Effector memory CD8-positive, alpha-beta T cell (primary cell): ENCODE results near the gene TGFBR2.
A peak's percentile ranks its signal among the peaks of the same experiment; 100 is the strongest.

Experiments used
- ATAC-seq: fragments of 150-1000 bp; cut with Tn5 transposase; replicated peaks from 2 replicates; pipeline ENCODE4 v1.10.0; 2021; ENCODE audit warnings: mild to moderate bottlenecking, moderate library complexity
- DNase-seq, 3 experiments: peaks; one replicate each; pipeline ENCODE4 v3.0.0; 2021
- H3K27ac Mint-ChIP-seq, 2 donors: one replicate each; pipeline ENCODE4 v1.8.0; 2022; ENCODE audit warnings: mild to moderate bottlenecking in 2 of 2, mixed read lengths in 2 of 2, moderate library complexity in 2 of 2
- H3K27me3 Mint-ChIP-seq, 2 donors: one replicate each; pipeline ENCODE4 v1.8.0; 2022; ENCODE audit warnings: mixed read lengths in 2 of 2
- H3K36me3 Mint-ChIP-seq: one replicate; pipeline ENCODE4 v1.8.0; 2022; ENCODE audit warnings: mild to moderate bottlenecking, moderate library complexity, mixed read lengths; ENCODE audit not compliant: insufficient read depth
- H3K4me1 Mint-ChIP-seq, 2 donors: one replicate each; pipeline ENCODE4 v1.8.0; 2022; ENCODE audit warnings: low read depth in 2 of 2, mixed read lengths in 2 of 2
- H3K4me3 Mint-ChIP-seq, 2 donors: one replicate each; pipeline ENCODE4 v1.8.0; 2022; ENCODE audit warnings: mild to moderate bottlenecking in 2 of 2, mixed read lengths in 2 of 2, moderate library complexity in 2 of 2
- H3K9me3 Mint-ChIP-seq, 2 donors: one replicate each; pipeline ENCODE4 v1.8.0; 2022; ENCODE audit warnings: mixed read lengths in 2 of 2
- total RNA-seq, 9 experiments: gene quantifications; one replicate each; lab custom pipeline; 2026; lab: John Stamatoyannopoulos, UW

The TGFBR2 gene
- 57.5 to 301 (median 176) reads per million in 9 experiments for total RNA-seq

GRCh38 chr3:30606301-30607031 lies at the start of gene TGFBR2:
Gene TGFBR2, plus strand, starts transcription at chr3:30606601. Its CDS starts 283 bp downstream, at chr3:30606884.
- no peaks in the 10 kb centered on the region for H3K27me3 Mint-ChIP-seq
- no peaks in the 10 kb centered on the region for H3K9me3 Mint-ChIP-seq

DNA sequence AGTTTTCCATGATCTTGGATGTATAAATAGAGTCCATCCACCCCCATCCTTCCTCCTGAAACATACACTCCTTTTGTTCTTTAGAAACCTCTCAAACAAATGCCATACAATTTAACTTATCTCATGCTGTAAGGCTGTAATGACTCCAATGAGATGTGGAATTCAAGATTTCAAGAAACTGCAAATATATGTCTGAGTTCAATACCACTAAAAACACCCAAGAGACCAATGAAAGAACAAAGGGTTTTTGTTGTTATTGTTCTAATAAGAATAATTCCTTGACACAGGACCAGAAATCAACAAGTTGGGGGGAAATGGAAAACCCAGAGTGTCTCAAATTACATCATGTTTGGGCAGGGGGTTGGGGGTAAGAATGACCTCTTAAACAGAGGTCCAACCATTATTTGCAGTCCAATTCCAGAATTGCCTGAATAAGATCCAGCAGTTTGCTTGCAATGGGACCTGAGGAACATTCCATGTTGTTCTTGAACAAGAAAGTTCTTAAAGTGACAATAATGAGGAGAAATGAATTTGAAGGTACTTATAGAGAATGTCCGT lies 48.6 kb upstream of the TGFBR2 start:
- ATAC-seq, result no peak
- Mint-ChIP-seq H3K36me3 (no peaks in the 10 kb centered on the region), H3K27ac (no peak overlapping the region), H3K4me3 (no peak overlapping the region), H3K9me3 (peaks cover 0 to 1% of the 10 kb centered on the region in 2 donors), H3K27me3 (no peaks in the 10 kb centered on the region), H3K4me1 (no peaks in the 10 kb centered on the region)
- no peak for DNase-seq

More at GRCh38 chr3:30606301-30607031, at the start of gene TGFBR2:
- peaks cover 12% of the 10 kb centered on the region for H3K36me3 Mint-ChIP-seq
- ATAC-seq, result peak; percentile 83
- peaks cover 42 to 53% of the 10 kb centered on the region in 2 donors for H3K4me1 Mint-ChIP-seq
- peak; percentile 70 to 77 (median 72) for DNase-seq
- H3K4me3 Mint-ChIP-seq, result peak within 1 kb of the TSS; percentile 93 to 94
- H3K27ac Mint-ChIP-seq, result peak within 1 kb of the TSS; percentile 69 to 88

- ATAC-seq (no peak), DNase-seq (no peak)
- Mint-ChIP-seq H3K4me1 (no peaks in the 10 kb centered on the region), H3K36me3 (no peaks in the 10 kb centered on the region), H3K4me3 (no peak overlapping the region), H3K9me3 (no peaks in the 10 kb centered on the region), H3K27ac (no peak overlapping the region), H3K27me3 (no peaks in the 10 kb centered on the region)
Measured at GRCh38 chr3:30563956-30564355, 42.4 kb upstream of the TGFBR2 start.

DNA sequence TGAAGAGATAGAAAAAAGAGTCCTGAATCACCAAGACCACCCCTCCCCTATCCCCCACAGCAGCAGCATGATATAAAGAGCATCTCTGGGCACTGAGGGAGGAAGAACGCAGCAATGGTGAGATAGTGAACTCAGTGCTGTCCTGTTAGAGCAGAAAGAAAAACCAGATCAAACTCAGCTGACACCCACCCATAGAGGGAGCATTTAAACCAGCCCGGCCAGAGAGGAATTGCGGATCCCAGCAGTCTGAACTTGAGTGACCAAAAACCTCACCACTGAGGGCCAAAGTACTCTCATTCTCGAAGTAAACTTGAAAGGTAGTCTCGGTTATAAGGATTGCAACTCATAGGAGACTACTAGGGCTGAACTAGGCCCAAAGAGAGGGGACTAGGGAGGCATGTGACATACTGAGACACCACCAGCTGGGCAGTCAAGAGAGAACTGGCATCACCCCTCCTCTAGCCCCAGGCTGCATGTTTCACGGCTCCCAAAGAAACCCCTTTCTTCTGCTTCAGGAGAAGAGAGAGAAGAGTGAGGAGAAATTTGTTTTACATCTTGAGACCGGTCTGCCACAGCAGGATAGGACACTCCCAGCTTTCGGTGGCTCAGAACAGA lies 39.2 kb upstream of the TGFBR2 start:
- Mint-ChIP-seq H3K4me1 (no peaks in the 10 kb centered on the region), H3K27ac (peak overlapping the region in 1 of 2 donors; percentile 10), H3K27me3 (no peaks in the 10 kb centered on the region), H3K36me3 (no peaks in the 10 kb centered on the region), H3K9me3 (no peaks in the 10 kb centered on the region), H3K4me3 (no peak overlapping the region)
- ATAC-seq (no peak), DNase-seq (no peak)

- ATAC-seq (no peak), DNase-seq (no peak)
- peaks cover 0 to 2% of the 10 kb centered on the region in 2 donors for H3K4me1 Mint-ChIP-seq
- H3K36me3 Mint-ChIP-seq, result no peaks in the 10 kb centered on the region
- no peaks in the 10 kb centered on the region for H3K27me3 Mint-ChIP-seq
- no peak overlapping the region for H3K4me3 Mint-ChIP-seq
- H3K27ac Mint-ChIP-seq, result no peak overlapping the region
- H3K9me3 Mint-ChIP-seq, result no peaks in the 10 kb centered on the region
Measured at GRCh38 chr3:30576946-30577345, 29.5 kb upstream of the TGFBR2 start.

- H3K27me3 Mint-ChIP-seq, result no peaks in the 10 kb centered on the region
- H3K4me3 Mint-ChIP-seq, result no peak overlapping the region
- H3K4me1 Mint-ChIP-seq, result peaks cover 0 to 2% of the 10 kb centered on the region in 2 donors
- no peak for ATAC-seq
- DNase-seq, result no peak
- no peaks in the 10 kb centered on the region for H3K9me3 Mint-ChIP-seq
- H3K36me3 Mint-ChIP-seq, result no peaks in the 10 kb centered on the region
- H3K27ac Mint-ChIP-seq, result peak overlapping the region in 1 of 2 donors; percentile 30
Measured at GRCh38 chr3:30577788-30578187, 28.6 kb upstream of the TGFBR2 start.

DNA sequence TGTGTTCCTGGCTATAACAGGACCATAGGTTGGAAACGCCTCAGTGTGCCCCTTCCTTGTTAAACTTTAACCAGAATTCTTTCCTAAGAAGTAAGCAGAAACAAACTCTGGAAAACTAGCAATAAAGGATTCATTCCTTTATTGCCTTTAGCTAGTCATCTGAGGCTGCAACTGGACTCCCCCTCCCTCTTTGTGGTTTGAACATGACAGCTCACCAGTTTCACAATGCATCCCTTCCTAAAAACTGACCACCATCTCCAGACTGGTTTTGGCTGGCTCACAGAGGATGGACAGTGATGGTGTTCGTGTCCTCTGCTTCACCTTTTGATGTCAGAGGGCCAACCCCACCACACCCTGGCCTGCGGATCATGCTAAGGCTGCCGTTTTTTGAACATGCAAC lies 27.9 kb upstream of the TGFBR2 start:
- peaks cover 0 to 2% of the 10 kb centered on the region in 2 donors for H3K4me1 Mint-ChIP-seq
- no peak overlapping the region for H3K27ac Mint-ChIP-seq
- H3K36me3 Mint-ChIP-seq, result no peaks in the 10 kb centered on the region
- DNase-seq (no peak), ATAC-seq (peak; percentile 29)
- H3K27me3 Mint-ChIP-seq, result no peaks in the 10 kb centered on the region
- H3K4me3 Mint-ChIP-seq, result no peak overlapping the region
- no peaks in the 10 kb centered on the region for H3K9me3 Mint-ChIP-seq

DNA sequence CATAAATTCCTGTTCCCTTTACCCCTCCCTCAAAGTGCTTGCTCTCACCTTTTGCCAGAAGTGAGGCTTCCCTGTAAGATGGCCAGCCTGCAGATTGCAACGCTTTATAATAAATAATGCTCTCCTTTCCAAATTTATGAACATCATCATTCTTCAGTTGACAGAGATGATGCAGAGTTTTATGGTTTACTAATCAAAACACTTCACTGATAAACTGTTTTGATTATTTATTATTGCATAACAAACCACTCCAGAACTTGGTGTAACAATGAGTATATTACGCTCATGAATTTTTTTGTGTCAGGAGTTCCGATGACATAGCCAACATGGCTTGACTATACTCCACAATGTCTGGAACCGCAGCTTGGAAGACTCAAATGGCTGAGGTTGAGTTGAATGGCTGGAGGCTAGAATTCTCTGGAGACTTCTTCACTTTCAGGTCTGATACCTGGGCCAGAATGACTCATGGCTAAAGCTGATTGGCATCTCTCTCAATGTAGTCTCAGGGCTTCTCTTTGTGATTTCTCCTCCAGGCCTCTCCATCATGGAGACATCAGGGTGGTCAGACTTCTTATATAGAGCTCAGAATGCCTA lies 27.3 kb upstream of the TGFBR2 start:
- Mint-ChIP-seq H3K36me3 (no peaks in the 10 kb centered on the region), H3K4me3 (no peak overlapping the region), H3K27me3 (no peaks in the 10 kb centered on the region), H3K9me3 (no peaks in the 10 kb centered on the region), H3K27ac (no peak overlapping the region), H3K4me1 (peaks cover 0 to 2% of the 10 kb centered on the region in 2 donors)
- DNase-seq (no peak), ATAC-seq (no peak)

DNA sequence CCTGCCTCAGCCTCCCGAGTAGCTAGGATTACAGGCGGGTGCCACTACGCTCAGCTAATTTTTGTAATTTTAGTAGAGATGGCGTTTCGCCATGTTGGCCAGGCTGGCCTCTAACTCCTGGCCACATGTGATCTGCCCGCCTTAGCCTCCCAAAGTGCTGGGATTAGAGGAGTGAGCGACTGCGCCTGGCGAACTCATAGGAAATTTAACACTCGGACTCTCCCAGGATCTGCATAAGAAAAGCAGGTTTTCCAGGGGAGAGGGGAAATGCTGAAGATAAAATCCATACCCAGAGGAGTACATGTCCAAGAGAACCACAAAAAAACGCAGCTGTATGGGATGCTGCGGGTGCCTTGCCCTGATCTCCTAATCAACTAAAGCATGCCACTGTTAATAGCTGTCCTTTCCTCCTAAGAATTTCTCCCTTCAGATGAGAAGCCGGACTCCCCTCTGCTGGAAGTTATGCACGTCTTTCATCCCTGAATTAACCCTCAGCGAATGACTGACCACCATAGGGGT lies 25.3 kb upstream of the TGFBR2 start:
- Mint-ChIP-seq H3K4me1 (peaks cover 0 to 2% of the 10 kb centered on the region in 2 donors), H3K9me3 (no peaks in the 10 kb centered on the region), H3K36me3 (no peaks in the 10 kb centered on the region), H3K4me3 (no peak overlapping the region), H3K27ac (no peak overlapping the region), H3K27me3 (no peaks in the 10 kb centered on the region)
- DNase-seq (no peak), ATAC-seq (no peak)

- Mint-ChIP-seq H3K27ac (no peak overlapping the region), H3K9me3 (no peaks in the 10 kb centered on the region), H3K4me1 (peaks cover 0 to 2% of the 10 kb centered on the region in 2 donors), H3K4me3 (no peak overlapping the region), H3K27me3 (no peaks in the 10 kb centered on the region), H3K36me3 (no peaks in the 10 kb centered on the region)
- no peak for DNase-seq
- ATAC-seq, result no peak
Measured at GRCh38 chr3:30581982-30582381, 24.4 kb upstream of the TGFBR2 start.

GRCh38 chr3:30583973-30584372 lies 22.4 kb upstream of the TGFBR2 start:
- Mint-ChIP-seq H3K27me3 (no peaks in the 10 kb centered on the region), H3K27ac (no peak overlapping the region), H3K9me3 (no peaks in the 10 kb centered on the region), H3K4me3 (no peak overlapping the region), H3K4me1 (peaks cover 0 to under 1% of the 10 kb centered on the region in 2 donors), H3K36me3 (no peaks in the 10 kb centered on the region)
- DNase-seq (no peak), ATAC-seq (no peak)

- Mint-ChIP-seq H3K36me3 (no peaks in the 10 kb centered on the region), H3K27me3 (no peaks in the 10 kb centered on the region), H3K4me1 (no peaks in the 10 kb centered on the region), H3K4me3 (no peak overlapping the region), H3K9me3 (no peaks in the 10 kb centered on the region), H3K27ac (no peak overlapping the region)
- ATAC-seq (no peak), DNase-seq (no peak)
Measured at GRCh38 chr3:30585654-30586053, 20.7 kb upstream of the TGFBR2 start.

DNA sequence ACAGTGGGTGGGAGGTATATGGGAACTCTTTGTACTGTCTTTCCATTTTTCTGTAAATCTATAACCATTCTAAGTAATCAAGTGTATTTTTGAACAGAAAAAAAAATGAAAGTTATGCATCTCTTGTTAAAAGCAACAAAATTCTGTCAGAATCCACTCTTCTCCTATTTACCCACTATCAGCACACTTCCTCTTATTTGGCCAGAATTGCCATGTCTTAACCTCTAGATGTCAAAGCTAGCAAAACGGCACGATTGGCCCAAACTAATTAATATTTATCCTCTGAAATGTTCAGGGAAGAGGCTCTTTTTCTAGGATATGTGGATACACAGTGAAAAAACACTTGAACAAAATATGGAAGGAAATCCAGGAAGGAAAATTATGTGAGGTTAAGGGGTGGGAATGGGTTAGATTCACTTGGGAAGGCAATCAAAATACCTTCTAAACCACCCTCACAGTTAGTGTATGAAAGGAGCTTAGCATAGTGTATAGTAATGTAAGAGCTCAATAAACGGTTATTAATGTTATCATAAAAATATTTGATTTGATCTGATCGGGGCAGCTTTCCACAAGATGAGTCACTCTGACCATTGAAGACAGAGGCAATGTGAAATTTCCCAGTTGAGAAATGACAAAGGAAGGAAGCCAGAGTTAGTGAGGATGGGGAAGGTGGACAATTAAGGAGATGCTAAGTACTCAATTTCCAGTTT lies 20.1 kb upstream of the TGFBR2 start:
- no peaks in the 10 kb centered on the region for H3K36me3 Mint-ChIP-seq
- ATAC-seq (no peak), DNase-seq (no peak)
- H3K27me3 Mint-ChIP-seq, result no peaks in the 10 kb centered on the region
- H3K27ac Mint-ChIP-seq, result no peak overlapping the region
- H3K9me3 Mint-ChIP-seq, result no peaks in the 10 kb centered on the region
- H3K4me1 Mint-ChIP-seq, result no peaks in the 10 kb centered on the region
- H3K4me3 Mint-ChIP-seq, result no peak overlapping the region
